Sigmoid colon (tissue), 7 donors: ENCODE results near the gene WDFY4. TPM values are rescaled to one million over a fixed set of nuclear protein-coding genes. Genes with fewer than 3 reads are reported as not detected.

Source experiments
- DNase-seq: peaks from one replicate; pipeline ENCODE4 v3.0.0-alpha.2; 2019
- H3K27ac ChIP-seq, 4 donors: fragments of 200-600 bp; sonication (generic); one replicate each; pipeline ENCODE4 v1.5.1; 2016 to 2019; ENCODE audit warnings: mild to moderate bottlenecking in 1 of 4
- H3K27me3 ChIP-seq, 3 donors: fragments of 200-600 bp; sonication (generic); one replicate each; pipeline ENCODE4 v1.5.1; 2019; ENCODE audit warnings: mild to moderate bottlenecking in 1 of 3
- H3K36me3 ChIP-seq, 4 donors: fragments of 200-600 bp; sonication (generic); one replicate each; pipeline ENCODE4 v1.5.1; 2016 to 2019
- H3K4me1 ChIP-seq, 4 donors: fragments of 200-600 bp; sonication (generic); one replicate each; pipeline ENCODE4 v1.5.1; 2017 to 2019
- H3K4me3 ChIP-seq, 4 donors: fragments of 200-600 bp; sonication (generic); one replicate each; pipeline ENCODE4 v1.5.1; 2017 to 2019; ENCODE audit warnings: mild to moderate bottlenecking in 2 of 4, moderate library complexity in 1 of 4
- H3K9me3 ChIP-seq, 4 donors: fragments of 200-600 bp in 3 of 4; sonication (generic) in 3 of 4; one replicate each; pipeline versions ENCODE4 v1.5.1 to v1.6.1; 2013 to 2019
- CTCF ChIP-seq, 4 experiments: fragments of 450-650 bp in 3 of 4; fragments of 200-600 bp in 1 of 4; IDR thresholded peaks; one replicate each; pipeline ENCODE4 v1.5.1; 2016 to 2019; ENCODE audit warnings: antibody characterized with exemption in 4 of 4, mild to moderate bottlenecking in 3 of 4, moderate library complexity in 2 of 4
- EP300 ChIP-seq, 4 donors: sonication (generic); formaldehyde crosslinking; IDR thresholded peaks; one replicate each; pipeline ENCODE4 v1.6.1; 2017; ENCODE audit warnings: antibody characterized with exemption in 4 of 4
- POLR2A ChIP-seq, 2 donors: fragments of 450-650 bp; IDR thresholded peaks; one replicate each; pipeline ENCODE4 v1.6.1; 2016; ENCODE audit warnings: antibody characterized with exemption in 2 of 2, mild to moderate bottlenecking in 2 of 2, moderate library complexity in 2 of 2
- POLR2AphosphoS5 ChIP-seq, 4 donors: sonication (generic); formaldehyde crosslinking; IDR thresholded peaks; one replicate each; pipeline ENCODE4 v1.6.1; 2017; ENCODE audit warnings: antibody characterized with exemption in 4 of 4
- WGBS, 2 donors: extraction: QIAGEN DNeasy Blood & Tissue Kit; methylation state at CpG; one replicate each; pipeline ENCODE4 v1.1.7; 2013; 5-methylcytosine and 5-hydroxymethylcytosine counted together
- intact Hi-C: fragments of 100-400 bp; cut with DNase I; formaldehyde crosslinking; loops from one replicate; pipeline ENCODE4 v1.15.1; 2023
- polyA plus RNA-seq, 3 donors: library from polyadenylated mRNA; stranded (reverse); fragments of 200-250 nt; gene quantifications; one replicate each; pipeline ENCODE4 v1.2.3, GENCODE V29; 2013
- small RNA-seq, 3 donors: library from RNA; depleted of rRNA; stranded (forward); fragments of <200 nt; gene quantifications; one replicate each; pipeline ENCODE3, GENCODE V24; 2016
- total RNA-seq, 4 donors: library from RNA; depleted of rRNA; stranded (reverse); fragments of >200 nt; gene quantifications; one replicate each; pipeline ENCODE4 v1.1.0, GENCODE V29; 2016
- donor health status: healthy with polysubstance abuse.
- donor health status: Bipolar disorder and iron deficiency.
- donor health status: healthy.

The WDFY4 gene
- total and polyA plus RNA-seq, 7 donors = 0.60 to 18.6 (median 2.5) TPM

GRCh38 chr10:49028639-49029038 lies 344.0 kb downstream of the WDFY4 start:
- Histone ChIP-seq H3K9me3 (no peaks in the 10 kb centered on the region), H3K27me3 (no peaks in the 10 kb centered on the region), H3K4me1 (peaks cover 0 to 11% (median 9%) of the 10 kb centered on the region in 4 donors), H3K27ac (no peak overlapping the region), H3K4me3 (no peak overlapping the region), H3K36me3 (peaks cover 0 to 8% (median 0%) of the 10 kb centered on the region in 4 donors)
- TF ChIP-seq POLR2A (IDR thresholded peaks at IDR 0.05) = no peak
- no peak for TF ChIP-seq CTCF (IDR thresholded peaks at IDR 0.05)
- no peak for TF ChIP-seq POLR2AphosphoS5 (IDR thresholded peaks at IDR 0.05)
- TF ChIP-seq EP300 (IDR thresholded peaks at IDR 0.05) = no peak
- intact Hi-C loops = loop anchor here (10.0 kb wide), 1 partner anchor 86 kb away; the partner anchor contains the start of gene VSTM4
- 69 to 80% methylated on average over 2 of the region's 2 CpGs for WGBS, 2 donors
- DNase-seq = no peak

GRCh38 chr10:49029666-49030065 lies 345.0 kb downstream of the WDFY4 start:
- H3K4me1 ChIP-seq = peaks cover 0 to under 1% (median under 1%) of the 10 kb centered on the region in 4 donors
- H3K9me3 ChIP-seq = no peaks in the 10 kb centered on the region
- H3K4me3 ChIP-seq = no peak overlapping the region
- intact Hi-C loops = loop anchor here (10.0 kb wide), 1 partner anchor 85 kb away; the partner anchor contains the start of gene VSTM4
- 90 to 100% methylated on average over 1 of the region's 1 CpG for WGBS, 2 donors
- TF ChIP-seq POLR2AphosphoS5 (IDR thresholded peaks at IDR 0.05) (no peak), CTCF (IDR thresholded peaks at IDR 0.05) (no peak), POLR2A (IDR thresholded peaks at IDR 0.05) (no peak), EP300 (IDR thresholded peaks at IDR 0.05) (no peak)
- no peak overlapping the region for H3K27ac ChIP-seq
- peaks cover 0 to 8% (median 0%) of the 10 kb centered on the region in 4 donors for H3K36me3 ChIP-seq
- DNase-seq = no peak
- no peaks in the 10 kb centered on the region for H3K27me3 ChIP-seq

Small RNA genes lying within 50 kb of the gene (small RNA-seq; reads per million reads assigned to genes)
- gene MIR4294 = 0 reads per million in 3 donors

Other genes starting within 250 kb of the WDFY4 start
- 1 to 10 TPM; 1.3 to 6.4 (median 4.1) TPM for gene ARHGAP22, start 79.8 kb upstream of the WDFY4 start, total RNA-seq
- gene ARHGAP22, start 79.8 kb upstream of the WDFY4 start, polyA plus RNA-seq = 1 to 10 TPM; 1.2 to 3.1 (median 2.4) TPM